Central memory CD8-positive, alpha-beta T cell (primary cell): ENCODE data around the gene CPT1C.

Experiments used
- ATAC-seq: fragments of 150-1000 bp; cut with Tn5 transposase; replicated peaks from 2 replicates; pipeline ENCODE4 v1.10.0; 2022; ENCODE audit warnings: mild to moderate bottlenecking, moderate FRiP score, moderate number of reproducible peaks; ENCODE audit not compliant: poor library complexity, severe bottlenecking; ENCODE audit errors: extremely low read depth
- DNase-seq, 2 donors: peaks; one replicate each; pipeline ENCODE4 v3.0.0; 2021; ENCODE audit warnings: low spot score in 2 of 2
- H3K27ac Mint-ChIP-seq: one replicate; pipeline ENCODE4 v1.8.0; 2022; ENCODE audit warnings: low read depth, mild to moderate bottlenecking, moderate library complexity, mixed read lengths
- H3K27me3 Mint-ChIP-seq: one replicate; pipeline ENCODE4 v1.8.0; 2022; ENCODE audit warnings: mixed read lengths
- H3K36me3 Mint-ChIP-seq: one replicate; pipeline ENCODE4 v1.8.0; 2022; ENCODE audit warnings: mild to moderate bottlenecking, moderate library complexity, mixed read lengths; ENCODE audit not compliant: insufficient read depth
- H3K4me1 Mint-ChIP-seq: one replicate; pipeline ENCODE4 v1.8.0; 2022; ENCODE audit warnings: mixed read lengths
- H3K4me3 Mint-ChIP-seq: one replicate; pipeline ENCODE4 v1.8.0; 2022; ENCODE audit warnings: mild to moderate bottlenecking, moderate library complexity, mixed read lengths
- H3K9me3 Mint-ChIP-seq: one replicate; pipeline ENCODE4 v1.8.0; 2022; ENCODE audit warnings: mixed read lengths

Gene CPT1C

DNA sequence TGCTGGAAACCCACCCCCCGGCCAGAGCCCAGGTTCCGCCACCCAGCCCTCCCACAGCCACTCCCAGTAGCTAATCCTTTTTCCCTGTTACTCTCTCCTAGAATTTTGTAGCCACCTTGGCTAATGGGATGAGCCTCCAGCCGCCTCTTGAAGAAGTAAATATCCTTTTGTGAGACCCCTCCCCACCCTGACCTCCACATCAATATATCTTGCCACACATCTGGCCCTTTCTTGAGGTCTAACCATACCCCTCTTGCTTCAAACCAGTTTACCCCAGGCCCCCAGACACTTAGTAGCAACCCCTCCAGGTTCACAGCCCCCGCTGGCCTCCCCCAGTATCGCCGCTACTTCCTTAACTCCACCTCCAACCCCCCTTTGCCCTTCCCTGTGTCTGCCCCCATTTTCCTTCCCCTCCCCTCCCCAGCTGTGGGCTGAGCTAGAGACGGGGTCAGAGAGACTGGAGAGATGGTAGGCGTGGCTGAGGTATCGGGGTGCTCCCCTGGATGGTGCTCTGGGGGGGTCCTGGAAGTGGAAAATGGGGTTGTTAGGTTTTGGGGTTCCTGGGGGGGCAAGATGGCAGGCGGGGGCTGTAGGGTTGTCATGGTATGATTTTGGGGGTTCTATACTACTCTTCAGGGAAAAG is 11.0 kb upstream of the CPT1C start:
- Mint-ChIP-seq H3K9me3 (no peaks in the 10 kb centered on the region), H3K4me1 (peaks cover 45% of the 10 kb centered on the region), H3K4me3 (peak overlapping the region; percentile 28), H3K27ac (peak overlapping the region; percentile 99), H3K27me3 (no peaks in the 10 kb centered on the region), H3K36me3 (peaks cover 41% of the 10 kb centered on the region)
- no peak for ATAC-seq
- DNase-seq: no peak

DNA sequence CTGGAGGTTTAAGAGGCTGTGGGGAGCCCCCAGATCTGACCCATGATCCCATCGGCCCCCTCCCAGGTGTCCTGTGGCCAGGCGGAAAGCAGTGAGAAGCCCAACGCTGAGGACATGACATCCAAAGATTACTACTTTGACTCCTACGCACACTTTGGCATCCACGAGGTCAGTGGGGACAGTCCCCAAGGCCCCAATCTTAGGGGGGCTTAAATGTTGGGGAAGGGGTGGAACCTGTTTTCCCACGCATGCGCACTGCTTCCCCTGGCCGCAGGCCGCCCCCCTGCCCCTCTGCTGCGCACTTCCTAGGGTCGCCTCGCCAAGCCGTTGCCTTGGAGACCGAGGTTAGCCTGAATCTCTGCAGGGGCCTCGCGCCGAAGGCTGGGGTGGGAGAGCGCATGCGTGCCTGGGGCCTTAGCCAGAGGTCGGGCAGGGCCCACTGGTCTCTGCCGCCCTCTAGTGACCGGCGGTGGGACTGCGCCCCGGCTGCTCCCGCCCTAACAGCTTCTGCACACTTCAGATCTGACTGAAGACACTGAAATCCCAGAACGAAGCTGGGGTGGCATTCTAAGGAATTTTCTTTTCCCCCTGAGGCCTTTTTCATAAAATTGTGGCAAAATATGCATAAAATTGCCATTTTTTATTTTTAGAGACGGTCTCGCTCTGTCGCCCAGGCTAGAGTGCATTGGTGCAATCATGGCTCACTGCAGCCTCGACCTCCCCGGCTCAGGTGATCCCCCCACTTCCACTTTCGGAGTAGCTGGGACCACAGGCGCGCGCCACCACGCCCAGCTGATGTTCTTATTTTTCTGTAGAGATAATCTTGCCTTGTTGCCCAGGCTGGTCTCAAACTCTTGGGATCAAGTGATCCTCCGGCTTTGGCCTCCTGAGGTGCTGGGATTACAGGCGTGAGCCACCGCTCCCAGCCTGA is 10.2 kb upstream of the CPT1C start:
- Mint-ChIP-seq H3K27me3 (no peaks in the 10 kb centered on the region), H3K4me1 (peaks cover 45% of the 10 kb centered on the region), H3K9me3 (no peaks in the 10 kb centered on the region), H3K36me3 (peaks cover 41% of the 10 kb centered on the region), H3K4me3 (peak overlapping the region; percentile 31), H3K27ac (peak overlapping the region; percentile 99)
- DNase-seq (peak; percentile 87 to 98), ATAC-seq (no peak)

DNA sequence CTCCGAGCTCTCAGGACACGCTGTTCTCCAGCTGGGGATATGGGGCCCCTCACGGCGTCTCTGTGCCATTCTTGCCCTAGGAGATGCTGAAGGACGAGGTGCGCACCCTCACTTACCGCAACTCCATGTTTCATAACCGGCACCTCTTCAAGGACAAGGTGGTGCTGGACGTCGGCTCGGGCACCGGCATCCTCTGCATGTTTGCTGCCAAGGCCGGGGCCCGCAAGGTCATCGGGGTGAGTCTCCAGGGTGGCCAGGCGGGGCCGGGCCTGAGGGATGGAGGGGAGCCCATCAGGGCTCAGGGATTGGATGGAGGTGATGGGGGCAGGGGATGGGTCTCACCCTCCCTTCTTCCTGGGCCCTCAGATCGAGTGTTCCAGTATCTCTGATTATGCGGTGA is 9.1 kb upstream of the CPT1C start:
- Mint-ChIP-seq H3K27me3 (no peaks in the 10 kb centered on the region), H3K36me3 (peaks cover 37% of the 10 kb centered on the region), H3K27ac (no peak overlapping the region), H3K9me3 (no peaks in the 10 kb centered on the region), H3K4me3 (no peak overlapping the region), H3K4me1 (peaks cover 34% of the 10 kb centered on the region)
- ATAC-seq (no peak), DNase-seq (no peak)

DNA sequence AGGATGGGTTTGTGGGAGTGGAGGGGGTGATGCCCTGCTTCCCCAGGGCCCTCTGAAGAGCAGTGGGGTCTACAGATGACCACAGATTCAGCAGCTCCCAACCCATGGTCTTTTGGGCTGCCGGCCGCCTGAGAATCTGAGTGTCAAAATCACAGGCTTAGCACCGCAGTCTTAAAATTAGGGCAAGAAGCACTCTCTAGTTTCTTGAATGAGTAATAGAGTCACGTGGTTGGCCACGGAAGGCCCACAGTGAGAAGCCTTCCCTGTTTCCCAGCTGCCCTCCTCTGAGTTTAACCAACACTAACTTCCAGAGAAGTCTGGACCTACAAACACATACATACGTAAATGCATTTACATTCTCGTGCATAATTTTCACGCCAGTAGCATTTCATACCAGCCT is 8.6 kb upstream of the CPT1C start:
- H3K36me3 Mint-ChIP-seq: peaks cover 33% of the 10 kb centered on the region
- no peak overlapping the region for H3K27ac Mint-ChIP-seq
- H3K4me1 Mint-ChIP-seq: peaks cover 29% of the 10 kb centered on the region
- no peak overlapping the region for H3K4me3 Mint-ChIP-seq
- no peaks in the 10 kb centered on the region for H3K27me3 Mint-ChIP-seq
- DNase-seq: no peak
- ATAC-seq: no peak
- H3K9me3 Mint-ChIP-seq: no peaks in the 10 kb centered on the region

DNA sequence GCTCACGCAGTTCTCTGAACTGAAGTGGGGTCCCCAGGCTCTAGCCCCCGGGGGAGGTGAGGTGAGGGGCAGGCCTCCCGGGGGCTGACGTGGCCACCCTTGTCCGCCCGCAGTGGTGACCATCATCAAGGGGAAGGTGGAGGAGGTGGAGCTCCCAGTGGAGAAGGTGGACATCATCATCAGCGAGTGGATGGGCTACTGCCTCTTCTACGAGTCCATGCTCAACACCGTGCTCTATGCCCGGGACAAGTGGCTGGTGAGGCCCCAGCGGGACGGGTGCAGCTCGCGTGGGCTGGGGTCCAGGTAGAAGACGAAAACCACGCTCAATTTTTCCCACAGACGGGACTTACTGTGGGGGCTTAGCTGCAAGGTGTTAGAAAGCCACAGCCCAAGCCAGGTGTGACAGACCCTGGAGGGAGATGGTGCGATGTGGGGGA is 7.1 kb upstream of the CPT1C start:
- H3K4me1 Mint-ChIP-seq: peaks cover 28% of the 10 kb centered on the region
- H3K27me3 Mint-ChIP-seq: no peaks in the 10 kb centered on the region
- H3K4me3 Mint-ChIP-seq: no peak overlapping the region
- DNase-seq (no peak), ATAC-seq (no peak)
- H3K36me3 Mint-ChIP-seq: peaks cover 35% of the 10 kb centered on the region
- no peak overlapping the region for H3K27ac Mint-ChIP-seq
- no peaks in the 10 kb centered on the region for H3K9me3 Mint-ChIP-seq

DNA sequence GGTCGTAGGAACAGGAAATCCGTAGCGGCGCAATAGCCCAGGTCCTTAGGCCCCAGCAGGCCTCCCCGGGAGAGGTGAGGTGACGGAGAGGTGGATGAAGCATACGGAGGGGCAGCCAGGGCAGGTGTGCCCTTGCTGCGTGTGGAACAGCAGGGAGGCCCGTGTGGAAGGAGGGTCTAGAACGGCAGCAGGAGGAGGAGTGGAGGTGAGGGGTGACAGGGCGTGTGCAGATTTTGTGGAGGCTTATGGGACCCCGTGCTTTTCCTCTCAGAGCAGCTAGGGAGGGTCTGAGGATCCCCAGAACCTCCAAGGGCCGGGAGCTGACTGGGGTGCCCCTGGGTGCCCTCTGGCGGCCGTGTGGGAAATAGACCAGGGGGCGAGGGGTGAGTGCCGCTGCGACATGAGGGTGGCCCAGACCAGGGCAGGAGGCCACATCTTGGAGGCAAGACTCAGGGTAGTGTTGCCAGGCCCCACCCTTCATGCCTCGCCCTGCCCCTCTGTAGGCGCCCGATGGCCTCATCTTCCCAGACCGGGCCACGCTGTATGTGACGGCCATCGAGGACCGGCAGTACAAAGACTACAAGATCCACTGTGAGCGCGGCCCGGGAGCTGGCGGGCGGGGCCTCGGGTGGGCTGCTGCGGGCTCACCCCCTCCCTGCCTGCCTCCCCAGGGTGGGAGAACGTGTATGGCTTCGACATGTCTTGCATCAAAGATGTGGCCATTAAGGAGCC is 6.5 kb upstream of the CPT1C start:
- ATAC-seq: no peak
- H3K4me3 Mint-ChIP-seq: no peak overlapping the region
- DNase-seq: no peak
- H3K9me3 Mint-ChIP-seq: no peaks in the 10 kb centered on the region
- peaks cover 33% of the 10 kb centered on the region for H3K36me3 Mint-ChIP-seq
- no peak overlapping the region for H3K27ac Mint-ChIP-seq
- H3K4me1 Mint-ChIP-seq: peaks cover 28% of the 10 kb centered on the region
- H3K27me3 Mint-ChIP-seq: no peaks in the 10 kb centered on the region

DNA sequence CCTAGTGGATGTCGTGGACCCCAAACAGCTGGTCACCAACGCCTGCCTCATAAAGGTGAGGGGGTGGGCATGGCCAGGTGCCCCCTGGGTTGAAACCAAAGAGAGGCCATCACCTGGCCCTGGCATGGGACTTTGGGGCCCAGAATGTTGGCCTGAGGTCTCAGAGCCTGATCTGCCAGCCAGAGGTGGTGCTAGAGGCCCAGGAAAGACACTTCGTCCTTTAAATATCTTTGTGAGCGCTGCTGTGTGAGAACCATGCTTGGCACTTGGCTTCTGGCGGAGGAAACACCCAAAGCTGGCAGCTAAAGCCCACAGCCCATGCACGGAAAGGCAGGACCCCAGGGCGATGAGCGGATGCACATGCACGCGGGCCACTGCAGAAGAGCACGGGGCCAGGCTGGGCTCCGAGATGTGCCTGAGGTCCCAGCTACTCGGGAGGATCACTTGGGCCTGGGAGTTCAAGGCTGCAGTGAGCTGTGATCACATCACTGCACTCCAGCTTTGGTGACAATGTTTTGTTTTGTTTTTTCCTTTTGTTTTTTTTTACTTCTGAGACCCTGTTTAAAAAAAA is 5.8 kb upstream of the CPT1C start:
- Mint-ChIP-seq H3K36me3 (peaks cover 32% of the 10 kb centered on the region), H3K9me3 (no peaks in the 10 kb centered on the region), H3K4me1 (peaks cover 26% of the 10 kb centered on the region), H3K4me3 (no peak overlapping the region), H3K27ac (peak overlapping the region; percentile 67), H3K27me3 (peaks cover 6% of the 10 kb centered on the region)
- no peak for ATAC-seq
- no peak for DNase-seq

DNA sequence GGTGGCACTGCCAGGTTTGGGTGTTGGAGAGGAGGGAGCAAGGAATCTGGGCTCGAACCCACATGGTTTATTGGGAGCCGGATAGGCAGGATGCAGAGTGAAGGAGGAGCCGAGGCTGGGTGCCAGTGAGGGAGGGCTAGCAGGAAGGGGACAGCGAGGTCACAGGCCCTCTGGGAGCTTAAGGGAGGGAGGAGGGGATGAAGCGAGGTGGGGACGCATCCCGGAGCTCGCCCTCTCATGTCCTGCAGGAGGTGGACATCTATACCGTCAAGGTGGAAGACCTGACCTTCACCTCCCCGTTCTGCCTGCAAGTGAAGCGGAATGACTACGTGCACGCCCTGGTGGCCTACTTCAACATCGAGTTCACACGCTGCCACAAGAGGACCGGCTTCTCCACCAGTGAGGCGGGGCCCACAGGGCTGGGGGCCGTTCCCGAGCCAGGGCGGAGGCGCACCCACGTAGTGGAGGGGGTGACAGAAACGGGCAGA is 5.0 kb upstream of the CPT1C start:
- DNase-seq (no peak), ATAC-seq (no peak)
- peaks cover 27% of the 10 kb centered on the region for H3K4me1 Mint-ChIP-seq
- no peak overlapping the region for H3K4me3 Mint-ChIP-seq
- H3K27me3 Mint-ChIP-seq: peaks cover 14% of the 10 kb centered on the region
- H3K36me3 Mint-ChIP-seq: peaks cover 34% of the 10 kb centered on the region
- H3K9me3 Mint-ChIP-seq: no peaks in the 10 kb centered on the region
- peak overlapping the region; percentile 67 for H3K27ac Mint-ChIP-seq

DNA sequence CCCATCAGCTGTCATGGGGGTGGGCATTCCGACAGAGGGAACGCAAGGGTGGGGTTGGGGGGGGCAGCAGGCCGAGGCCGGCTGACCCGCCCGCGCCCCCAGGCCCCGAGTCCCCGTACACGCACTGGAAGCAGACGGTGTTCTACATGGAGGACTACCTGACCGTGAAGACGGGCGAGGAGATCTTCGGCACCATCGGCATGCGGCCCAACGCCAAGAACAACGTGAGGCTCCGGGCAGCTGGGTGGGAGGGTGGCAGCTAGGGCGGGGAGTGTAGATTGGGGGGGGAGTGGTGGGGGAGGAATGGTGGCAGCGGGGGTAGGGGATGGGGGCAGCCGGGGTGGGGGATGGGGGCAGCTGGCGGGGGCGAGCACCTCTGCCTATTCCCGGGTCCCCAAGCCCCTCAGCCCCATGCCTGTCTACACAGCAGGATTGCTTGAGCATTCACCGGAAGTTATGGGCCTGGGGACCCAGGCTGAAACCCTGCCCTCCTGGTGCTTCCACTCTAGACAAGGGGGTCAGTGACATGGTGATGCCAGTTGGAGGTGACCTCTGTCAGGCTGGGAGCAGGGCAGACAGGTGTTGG is 4.3 kb upstream of the CPT1C start:
- Mint-ChIP-seq H3K4me3 (no peak overlapping the region), H3K36me3 (peaks cover 32% of the 10 kb centered on the region), H3K27ac (no peak overlapping the region), H3K27me3 (peaks cover 21% of the 10 kb centered on the region), H3K4me1 (peaks cover 30% of the 10 kb centered on the region), H3K9me3 (no peaks in the 10 kb centered on the region)
- DNase-seq (no peak), ATAC-seq (no peak)

DNA sequence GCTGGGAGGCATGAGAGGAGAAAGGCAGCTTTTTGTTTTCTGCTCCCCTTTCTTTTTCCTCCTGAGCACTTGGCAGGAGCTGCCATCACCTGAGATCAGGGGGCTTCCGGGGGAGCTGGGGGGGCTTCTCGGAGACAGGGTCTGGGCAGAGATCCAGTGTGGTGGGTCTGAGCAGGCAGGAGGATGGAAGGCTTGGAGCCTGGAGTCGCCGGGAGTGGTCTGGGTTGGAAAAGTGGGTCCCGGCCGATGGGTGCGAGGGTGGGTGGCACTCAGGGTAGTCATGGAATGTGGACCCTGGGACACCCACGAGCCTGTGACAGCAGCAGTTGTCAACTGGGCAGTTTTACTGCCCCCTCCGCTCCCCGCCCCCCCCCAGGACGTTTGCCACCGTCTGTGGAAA is 3.8 kb upstream of the CPT1C start:
- H3K4me3 Mint-ChIP-seq: no peak overlapping the region
- H3K36me3 Mint-ChIP-seq: peaks cover 28% of the 10 kb centered on the region
- ATAC-seq (no peak), DNase-seq (no peak)
- H3K4me1 Mint-ChIP-seq: peaks cover 30% of the 10 kb centered on the region
- H3K9me3 Mint-ChIP-seq: no peaks in the 10 kb centered on the region
- no peak overlapping the region for H3K27ac Mint-ChIP-seq
- H3K27me3 Mint-ChIP-seq: peaks cover 27% of the 10 kb centered on the region

DNA sequence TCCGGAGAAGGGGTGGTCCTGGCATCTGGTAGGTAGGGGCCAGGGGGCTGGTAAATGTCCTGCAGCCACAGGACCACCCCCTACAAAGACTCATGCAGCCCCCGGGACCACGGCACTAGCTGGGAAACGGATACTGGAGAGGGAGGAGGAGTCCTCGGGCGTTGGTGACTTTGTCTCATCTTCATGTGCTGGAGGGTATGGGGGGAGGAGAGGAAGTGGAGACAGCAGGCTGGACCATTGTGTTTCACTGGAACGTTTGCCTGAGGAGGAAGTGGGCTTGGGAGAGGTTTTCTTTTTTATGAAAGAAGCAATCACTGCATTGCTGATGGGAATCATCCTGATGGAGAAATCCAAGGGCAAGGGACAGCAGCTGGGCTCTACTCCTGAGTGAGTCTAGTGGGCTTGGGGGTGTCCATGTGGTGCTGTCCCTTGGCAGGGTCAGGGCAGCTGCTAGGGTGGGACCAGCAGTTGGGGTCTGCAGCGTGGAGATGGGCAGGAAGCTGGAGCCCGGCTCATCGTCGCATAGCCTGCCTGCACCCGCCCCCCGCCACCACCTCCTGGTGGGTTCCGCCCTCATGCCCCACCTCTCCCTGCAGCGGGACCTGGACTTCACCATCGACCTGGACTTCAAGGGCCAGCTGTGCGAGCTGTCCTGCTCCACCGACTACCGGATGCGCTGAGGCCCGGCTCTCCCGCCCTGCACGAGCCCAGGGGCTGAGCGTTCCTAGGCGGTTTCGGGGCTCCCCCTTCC is 3.2 kb upstream of the CPT1C start:
- H3K27me3 Mint-ChIP-seq: peaks cover 33% of the 10 kb centered on the region
- H3K4me3 Mint-ChIP-seq: no peak overlapping the region
- H3K9me3 Mint-ChIP-seq: no peaks in the 10 kb centered on the region
- H3K4me1 Mint-ChIP-seq: peaks cover 30% of the 10 kb centered on the region
- DNase-seq (no peak), ATAC-seq (no peak)
- H3K27ac Mint-ChIP-seq: no peak overlapping the region
- H3K36me3 Mint-ChIP-seq: peaks cover 25% of the 10 kb centered on the region
